Measurements from ENCODE around the gene ARNT2. TPM values are rescaled to one million over a fixed set of nuclear protein-coding genes. Genes with fewer than 3 reads are reported as not detected.

ARNT2 gene
- total RNA-seq, 1 donor from 2014 or later, result 0.26 TPM

GRCh38 chr15:80590761-80591355, 186.7 kb downstream of the ARNT2 start:
- TF ChIP-seq, protein P1, sequence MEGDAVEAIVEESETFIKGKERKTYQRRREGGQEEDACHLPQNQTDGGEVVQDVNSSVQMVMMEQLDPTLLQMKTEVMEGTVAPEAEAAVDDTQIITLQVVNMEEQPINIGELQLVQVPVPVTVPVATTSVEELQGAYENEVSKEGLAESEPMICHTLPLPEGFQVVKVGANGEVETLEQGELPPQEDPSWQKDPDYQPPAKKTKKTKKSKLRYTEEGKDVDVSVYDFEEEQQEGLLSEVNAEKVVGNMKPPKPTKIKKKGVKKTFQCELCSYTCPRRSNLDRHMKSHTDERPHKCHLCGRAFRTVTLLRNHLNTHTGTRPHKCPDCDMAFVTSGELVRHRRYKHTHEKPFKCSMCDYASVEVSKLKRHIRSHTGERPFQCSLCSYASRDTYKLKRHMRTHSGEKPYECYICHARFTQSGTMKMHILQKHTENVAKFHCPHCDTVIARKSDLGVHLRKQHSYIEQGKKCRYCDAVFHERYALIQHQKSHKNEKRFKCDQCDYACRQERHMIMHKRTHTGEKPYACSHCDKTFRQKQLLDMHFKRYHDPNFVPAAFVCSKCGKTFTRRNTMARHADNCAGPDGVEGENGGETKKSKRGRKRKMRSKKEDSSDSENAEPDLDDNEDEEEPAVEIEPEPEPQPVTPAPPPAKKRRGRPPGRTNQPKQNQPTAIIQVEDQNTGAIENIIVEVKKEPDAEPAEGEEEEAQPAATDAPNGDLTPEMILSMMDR (IDR thresholded peaks at IDR 0.05; ENCODE audit: insufficient read depth, low read length, severe bottlenecking), result no peak
- Histone ChIP-seq H3K36me3 (ENCODE audit: control insufficient read depth, insufficient read depth, low read length) (no peaks in the 10 kb centered on the region), H3K4me3 (ENCODE audit: low read depth, low read length) (no peak overlapping the region), H3K27me3 (ENCODE audit: control insufficient read depth, insufficient read depth, low read length) (no peaks in the 10 kb centered on the region)
- DNase-seq (ENCODE audit: low read depth) (no peak), FAIRE-seq (peak; percentile 32)

DNA sequence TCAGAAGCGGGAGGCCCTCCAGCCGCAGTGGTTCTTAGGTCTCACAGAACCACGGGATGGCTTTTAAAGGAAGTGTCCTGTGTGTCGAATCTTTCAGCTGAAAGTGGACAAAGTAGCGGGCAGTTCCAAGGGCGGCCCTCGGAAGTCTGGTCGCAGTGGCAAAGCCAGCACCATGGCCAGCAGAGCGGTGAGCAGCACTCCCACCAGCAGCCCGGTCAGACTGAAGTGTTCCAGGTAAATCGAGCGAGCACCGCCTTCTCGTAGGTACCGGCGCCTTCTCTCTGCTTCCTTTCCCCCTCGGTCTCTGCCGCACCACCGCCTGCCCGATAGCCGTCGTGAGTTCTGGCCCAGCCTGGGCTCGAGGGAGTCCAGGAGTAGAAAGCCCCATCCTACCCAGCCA, 187.3 kb downstream of the ARNT2 start:
- no peaks in the 10 kb centered on the region for H3K27me3 ChIP-seq (ENCODE audit: control insufficient read depth, insufficient read depth, low read length)
- no peak for FAIRE-seq
- H3K36me3 ChIP-seq (ENCODE audit: control insufficient read depth, insufficient read depth, low read length), result no peaks in the 10 kb centered on the region
- no peak for DNase-seq (ENCODE audit: low read depth)
- no peak overlapping the region for H3K4me3 ChIP-seq (ENCODE audit: low read depth, low read length)
- TF ChIP-seq, protein P1 (IDR thresholded peaks at IDR 0.05; ENCODE audit: insufficient read depth, low read length, severe bottlenecking), result no peak

DNA sequence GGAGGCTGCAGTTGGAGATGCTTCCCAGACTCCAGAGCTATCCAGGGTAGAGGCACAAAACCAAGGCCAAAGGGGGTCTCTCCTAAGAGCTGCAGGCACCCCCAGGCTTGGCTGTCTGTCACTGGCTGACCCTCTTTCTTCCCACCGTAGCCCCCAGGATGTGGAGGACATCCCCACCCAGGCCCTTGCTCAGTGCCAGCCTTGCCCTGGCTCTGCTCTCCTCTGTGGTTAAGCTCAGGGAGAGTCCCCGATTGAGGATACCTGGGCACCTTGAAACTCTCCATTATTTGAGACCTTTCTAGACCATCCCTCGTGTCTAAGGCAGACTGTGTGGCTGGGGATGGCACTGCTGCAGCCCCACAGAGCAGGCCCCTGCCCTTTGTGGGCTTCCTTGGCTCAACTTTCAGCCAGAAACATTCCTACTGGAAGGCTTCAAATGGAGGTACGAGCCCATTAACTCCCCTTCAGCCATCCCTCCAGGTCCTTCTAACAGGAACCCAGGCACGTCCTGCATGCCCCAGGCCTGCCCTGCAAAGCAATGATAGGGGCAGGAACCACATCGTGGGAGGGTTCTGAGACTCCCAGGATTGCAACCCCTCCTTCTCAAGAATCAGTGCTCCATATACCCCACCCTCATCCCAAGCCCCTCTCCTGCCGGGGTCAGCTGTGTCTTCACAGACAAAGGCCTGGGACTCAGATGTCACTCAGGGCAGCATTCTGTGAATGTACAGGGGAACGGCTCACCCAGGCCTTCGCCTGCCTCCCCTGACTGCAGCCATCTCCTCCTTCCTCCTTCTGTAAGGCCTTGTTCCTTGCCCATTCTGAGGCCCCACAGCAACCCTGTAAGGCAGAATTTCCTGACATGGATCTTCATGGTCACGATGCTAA, 188.0 kb downstream of the ARNT2 start:
- no peaks in the 10 kb centered on the region for H3K27me3 ChIP-seq (ENCODE audit: control insufficient read depth, insufficient read depth, low read length)
- no peak for DNase-seq (ENCODE audit: low read depth)
- H3K36me3 ChIP-seq (ENCODE audit: control insufficient read depth, insufficient read depth, low read length), result no peaks in the 10 kb centered on the region
- no peak for FAIRE-seq
- H3K4me3 ChIP-seq (ENCODE audit: low read depth, low read length), result no peak overlapping the region
- TF ChIP-seq, protein P1 (IDR thresholded peaks at IDR 0.05; ENCODE audit: insufficient read depth, low read length, severe bottlenecking), result no peak

- TF ChIP-seq, protein P1 (IDR thresholded peaks at IDR 0.05; ENCODE audit: insufficient read depth, low read length, severe bottlenecking), result no peak
- FAIRE-seq (no peak), DNase-seq (ENCODE audit: low read depth) (no peak)
- Histone ChIP-seq H3K4me3 (ENCODE audit: low read depth, low read length) (no peak overlapping the region), H3K27me3 (ENCODE audit: control insufficient read depth, insufficient read depth, low read length) (no peaks in the 10 kb centered on the region), H3K36me3 (ENCODE audit: control insufficient read depth, insufficient read depth, low read length) (no peaks in the 10 kb centered on the region)
Observed at GRCh38 chr15:80593486-80594030, 189.4 kb downstream of the ARNT2 start.

DNA sequence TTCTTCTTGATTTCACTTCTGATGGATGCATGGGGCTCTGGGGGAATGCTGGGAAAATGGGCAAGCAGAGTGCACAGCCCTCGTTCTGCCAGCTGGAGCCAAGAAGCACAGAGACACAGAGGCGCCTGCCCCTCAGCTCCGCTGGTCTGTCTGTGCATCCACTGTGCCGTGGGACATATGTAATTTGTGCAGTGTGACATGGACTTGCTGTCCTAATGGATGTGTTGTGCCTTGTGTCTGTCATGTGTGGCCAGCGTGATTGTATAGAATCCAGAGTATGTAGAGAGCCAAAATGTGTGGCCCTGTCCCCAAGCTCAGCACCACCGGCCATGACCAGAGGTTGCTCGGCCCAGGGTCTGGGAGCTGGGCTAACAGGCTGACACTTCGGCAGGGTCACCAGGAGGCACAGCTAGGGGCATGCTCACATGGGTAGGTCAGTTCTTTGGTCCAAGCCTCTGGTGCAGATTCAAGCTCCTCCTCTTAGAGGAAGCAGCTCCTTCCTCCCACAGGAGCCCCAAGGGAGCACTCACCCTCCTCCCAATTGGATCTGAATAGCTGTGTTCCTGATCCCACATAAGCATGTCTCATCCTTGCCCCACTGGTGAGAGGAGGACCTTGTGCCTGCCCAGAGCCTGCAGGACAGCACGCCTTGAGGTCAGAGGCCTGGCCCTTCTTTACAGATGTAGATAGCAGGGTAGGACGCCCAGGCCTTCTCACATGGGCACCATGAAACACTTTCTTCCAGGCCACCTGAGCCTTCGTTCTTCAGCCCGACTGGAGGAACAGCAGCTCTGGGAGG, 190.1 kb downstream of the ARNT2 start:
- FAIRE-seq (peak; percentile 50), DNase-seq (ENCODE audit: low read depth) (no peak)
- TF ChIP-seq, protein P1 (IDR thresholded peaks at IDR 0.05; ENCODE audit: insufficient read depth, low read length, severe bottlenecking), result no peak
- H3K4me3 ChIP-seq (ENCODE audit: low read depth, low read length), result no peak overlapping the region
- no peaks in the 10 kb centered on the region for H3K27me3 ChIP-seq (ENCODE audit: control insufficient read depth, insufficient read depth, low read length)
- H3K36me3 ChIP-seq (ENCODE audit: control insufficient read depth, insufficient read depth, low read length), result no peaks in the 10 kb centered on the region
